Trophoblast cell (in vitro differentiated cells and primary cell): ENCODE measurements around the gene CDC27.
A peak's percentile ranks its signal among the peaks of the same experiment; 100 is the strongest.

Experiments used
- DNase-seq, 2 donors: peaks; one replicate each; pipeline ENCODE4 v3.0.0-alpha.2; 2016
- H2AFZ ChIP-seq: 2 replicates; pipeline ENCODE4 v1.6.1; 2013; ENCODE audit warnings: low read length, moderate library complexity, mild to moderate bottlenecking; ENCODE audit not compliant: insufficient read depth, poor library complexity
- H2AK5ac ChIP-seq: 2 replicates; pipeline ENCODE4 v1.6.1; 2013; ENCODE audit warnings: mild to moderate bottlenecking, low read length
- H2BK120ac ChIP-seq: 2 replicates; pipeline ENCODE4 v1.6.1; 2013; ENCODE audit warnings: low read length, mild to moderate bottlenecking, moderate library complexity; ENCODE audit not compliant: insufficient read depth, poor library complexity
- H2BK12ac ChIP-seq: 2 replicates; pipeline ENCODE4 v1.6.1; 2013; ENCODE audit warnings: mild to moderate bottlenecking, low read length, moderate library complexity
- H2BK5ac ChIP-seq: 2 replicates; pipeline ENCODE4 v1.6.1; 2013; ENCODE audit warnings: low read length, low read depth, moderate library complexity, mild to moderate bottlenecking; ENCODE audit not compliant: poor library complexity
- H3K14ac ChIP-seq: 2 replicates; pipeline ENCODE4 v1.6.1; 2013; ENCODE audit warnings: mild to moderate bottlenecking, low read length
- H3K18ac ChIP-seq: 2 replicates; pipeline ENCODE4 v1.6.1; 2013; ENCODE audit warnings: mild to moderate bottlenecking, low read length
- H3K23ac ChIP-seq: 2 replicates; pipeline ENCODE4 v1.6.1; 2013; ENCODE audit warnings: low read length
- H3K27ac ChIP-seq: 2 replicates; pipeline ENCODE4 v1.5.1; 2013; ENCODE audit warnings: low read depth, mild to moderate bottlenecking, inconsistent platforms, low read length, moderate library complexity
- H3K27me3 ChIP-seq: 2 replicates; pipeline ENCODE4 v1.6.1; 2013; ENCODE audit warnings: inconsistent platforms, mild to moderate bottlenecking, low read length, moderate library complexity; ENCODE audit not compliant: insufficient read depth
- H3K36me3 ChIP-seq, 2 experiments: 1 replicate in 1 of 2; 2 replicates in 1 of 2; pipeline ENCODE4 v1.6.1; 2013; ENCODE audit warnings: low read length in 2 of 2, mild to moderate bottlenecking in 2 of 2, moderate library complexity in 1 of 2; ENCODE audit not compliant: insufficient read depth in 2 of 2, control insufficient read depth in 1 of 2
- H3K4ac ChIP-seq: 2 replicates; pipeline ENCODE4 v1.6.1; 2013; ENCODE audit warnings: low read depth, mild to moderate bottlenecking, low read length, moderate library complexity
- H3K4me1 ChIP-seq, 2 experiments: 1 replicate in 1 of 2; 2 replicates in 1 of 2; pipeline ENCODE4 v1.6.1; 2013; ENCODE audit warnings: low read length in 2 of 2, mild to moderate bottlenecking in 2 of 2, moderate library complexity in 1 of 2; ENCODE audit not compliant: insufficient read depth in 2 of 2, control insufficient read depth in 1 of 2
- H3K4me2 ChIP-seq: 2 replicates; pipeline ENCODE4 v1.6.1; 2013; ENCODE audit warnings: inconsistent platforms, mild to moderate bottlenecking, low read length, moderate library complexity
- H3K4me3 ChIP-seq: 2 replicates; pipeline ENCODE4 v1.5.1; 2013; ENCODE audit warnings: mild to moderate bottlenecking, low read depth, low read length, inconsistent platforms
- H3K79me1 ChIP-seq: one replicate; pipeline ENCODE4 v1.6.1; 2013; ENCODE audit warnings: low read length
- H3K79me2 ChIP-seq: 2 replicates; pipeline ENCODE4 v1.6.1; 2013; ENCODE audit warnings: low read length, mild to moderate bottlenecking; ENCODE audit not compliant: control insufficient read depth, insufficient read depth, poor library complexity
- H3K9ac ChIP-seq: 2 replicates; pipeline ENCODE4 v1.6.1; 2013; ENCODE audit warnings: mild to moderate bottlenecking, low read length
- H3K9me3 ChIP-seq: 2 replicates; pipeline ENCODE4 v1.6.1; 2013; ENCODE audit warnings: low read depth, mild to moderate bottlenecking, control low read depth, inconsistent platforms, low read length; ENCODE audit not compliant: insufficient read depth
- H4K12ac ChIP-seq: 2 replicates; pipeline ENCODE4 v1.6.1; 2013; ENCODE audit warnings: low read depth, mild to moderate bottlenecking, low read length, moderate library complexity
- H4K8ac ChIP-seq: 2 replicates; pipeline ENCODE4 v1.6.1; 2013; ENCODE audit warnings: low read depth, mild to moderate bottlenecking, low read length, moderate library complexity
- H4K91ac ChIP-seq: one replicate; pipeline ENCODE4 v1.6.1; 2013; ENCODE audit warnings: low read depth, mild to moderate bottlenecking, low read length, moderate library complexity
- WGBS: extraction: QIAGEN DNeasy Blood & Tissue Kit; methylation state at CpG from one replicate; pipeline ENCODE4 v1.1.7; 2013; ENCODE audit warnings: missing lambda C conversion rate; ENCODE audit not compliant: insufficient read length, insufficient coverage; ENCODE audit errors: extremely low coverage; 5-methylcytosine and 5-hydroxymethylcytosine counted together

Gene CDC27

DNA sequence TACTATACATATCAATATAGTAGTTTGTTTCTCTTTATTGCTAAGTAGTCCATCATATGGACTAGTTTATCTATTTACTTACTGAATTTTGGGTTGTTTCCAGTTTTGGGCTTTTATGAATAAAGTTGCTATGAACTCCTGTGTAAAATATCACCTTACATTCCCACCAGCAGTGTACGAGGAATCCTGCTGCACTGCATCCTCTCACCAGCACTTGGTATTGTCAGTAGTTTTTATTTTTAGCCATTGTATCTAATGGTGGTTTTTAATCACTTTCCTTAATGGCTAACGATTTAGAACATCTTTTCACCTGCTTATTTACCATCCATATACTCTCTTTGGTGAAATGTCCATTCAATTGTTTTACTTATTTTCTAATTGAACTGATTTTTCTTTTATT is 24.0 kb downstream of the CDC27 start:
- Histone ChIP-seq H3K18ac (no peak overlapping the region), H2AK5ac (no peak overlapping the region), H3K4me3 (no peak overlapping the region), H3K4ac (no peak overlapping the region), H3K27ac (no peak overlapping the region), H2BK120ac (no peak overlapping the region), H3K4me2 (no peak overlapping the region), H3K79me2 (no peaks in the 10 kb centered on the region), H4K91ac (no peak overlapping the region), H3K23ac (no peak overlapping the region), H3K14ac (no peak overlapping the region), H3K4me1 (no peaks in the 10 kb centered on the region), H4K8ac (no peak overlapping the region), H3K27me3 (no peaks in the 10 kb centered on the region), H2AFZ (no peak overlapping the region), H4K12ac (no peak overlapping the region), H3K9ac (no peak overlapping the region), H2BK5ac (no peak overlapping the region), H3K36me3 (peaks cover 25% of the 10 kb centered on the region in 2 experiments), H3K9me3 (no peaks in the 10 kb centered on the region), H2BK12ac (no peak overlapping the region), H3K79me1 (no peaks in the 10 kb centered on the region)
- WGBS = no CpG with 5 or more reads among the region's 2 CpGs
- no peak for DNase-seq

DNA sequence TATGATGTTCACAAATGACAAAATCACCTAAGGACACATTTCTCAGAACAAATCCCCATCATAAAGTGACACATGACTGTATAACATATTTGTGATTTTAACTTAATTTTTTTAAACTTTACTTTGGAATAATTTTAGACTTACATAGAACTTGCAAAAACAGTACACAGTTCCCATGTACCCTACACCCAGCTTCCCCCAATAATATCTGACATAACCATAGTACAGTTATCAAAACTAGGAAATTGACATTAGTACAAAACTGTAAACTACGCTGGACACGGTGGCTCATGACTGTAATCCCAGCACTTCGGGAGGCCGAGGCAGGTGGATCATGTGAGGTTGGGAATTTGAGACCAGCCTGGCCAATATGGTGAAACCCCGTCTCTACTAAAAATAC is 24.8 kb downstream of the CDC27 start:
- no peak overlapping the region for H2BK120ac ChIP-seq
- H3K4ac ChIP-seq = no peak overlapping the region
- no peak overlapping the region for H3K18ac ChIP-seq
- H2AFZ ChIP-seq = no peak overlapping the region
- no CpG with 5 or more reads among the region's 5 CpGs for WGBS
- no peaks in the 10 kb centered on the region for H3K9me3 ChIP-seq
- no peak overlapping the region for H3K4me3 ChIP-seq
- H3K79me2 ChIP-seq = no peaks in the 10 kb centered on the region
- H3K4me2 ChIP-seq = no peak overlapping the region
- no peak overlapping the region for H3K9ac ChIP-seq
- no peak overlapping the region for H4K12ac ChIP-seq
- no peak overlapping the region for H2AK5ac ChIP-seq
- H3K14ac ChIP-seq = no peak overlapping the region
- no peaks in the 10 kb centered on the region for H3K4me1 ChIP-seq
- H4K8ac ChIP-seq = no peak overlapping the region
- no peak overlapping the region for H3K27ac ChIP-seq
- no peaks in the 10 kb centered on the region for H3K79me1 ChIP-seq
- H3K27me3 ChIP-seq = no peaks in the 10 kb centered on the region
- H2BK12ac ChIP-seq = no peak overlapping the region
- peaks cover 26 to 31% of the 10 kb centered on the region in 2 experiments for H3K36me3 ChIP-seq
- no peak overlapping the region for H3K23ac ChIP-seq
- H4K91ac ChIP-seq = no peak overlapping the region
- no peak overlapping the region for H2BK5ac ChIP-seq
- DNase-seq = no peak

DNA sequence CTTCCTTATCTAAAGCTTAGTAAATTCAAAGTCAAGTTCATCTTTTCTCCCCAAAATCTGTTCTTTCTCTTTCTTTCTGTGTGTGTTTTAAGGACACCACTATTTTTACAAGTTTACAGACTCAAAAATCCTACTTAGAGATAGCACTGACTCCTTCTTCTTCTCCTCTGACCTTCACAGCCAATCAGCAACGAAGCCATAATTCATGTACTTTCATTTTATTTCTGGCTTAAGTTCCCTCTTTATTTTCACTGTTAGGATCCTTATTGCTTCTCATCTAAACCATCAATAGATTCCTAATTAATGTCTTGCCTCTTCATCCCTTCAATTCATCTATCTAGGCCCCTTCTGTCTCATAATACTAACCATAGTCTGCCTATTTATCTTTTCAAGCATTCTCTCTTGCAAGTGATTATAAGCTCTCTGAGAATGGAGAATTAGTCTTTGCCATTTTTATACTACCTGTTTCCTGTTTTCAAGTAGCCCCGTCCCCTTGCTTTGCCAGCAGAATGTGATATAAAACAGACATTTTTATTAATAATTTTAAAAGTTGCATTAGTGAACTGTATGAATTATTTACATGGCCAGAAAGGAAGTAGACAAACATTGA is 27.0 kb downstream of the CDC27 start:
- Histone ChIP-seq H4K91ac (no peak overlapping the region), H3K27me3 (no peaks in the 10 kb centered on the region), H3K79me2 (no peaks in the 10 kb centered on the region), H3K4me3 (no peak overlapping the region), H2BK5ac (no peak overlapping the region), H3K4me1 (no peaks in the 10 kb centered on the region), H3K9me3 (no peaks in the 10 kb centered on the region), H3K4ac (no peak overlapping the region), H4K8ac (no peak overlapping the region), H3K18ac (no peak overlapping the region), H3K14ac (no peak overlapping the region), H2BK120ac (no peak overlapping the region), H3K23ac (no peak overlapping the region), H2AK5ac (no peak overlapping the region), H2AFZ (no peak overlapping the region), H3K9ac (no peak overlapping the region), H3K79me1 (no peaks in the 10 kb centered on the region), H4K12ac (no peak overlapping the region), H3K27ac (no peak overlapping the region), H2BK12ac (no peak overlapping the region), H3K4me2 (no peak overlapping the region), H3K36me3 (peaks cover 23 to 27% of the 10 kb centered on the region in 2 experiments)
- DNase-seq = no peak
- no CpG with 5 or more reads among the region's 2 CpGs for WGBS

DNA sequence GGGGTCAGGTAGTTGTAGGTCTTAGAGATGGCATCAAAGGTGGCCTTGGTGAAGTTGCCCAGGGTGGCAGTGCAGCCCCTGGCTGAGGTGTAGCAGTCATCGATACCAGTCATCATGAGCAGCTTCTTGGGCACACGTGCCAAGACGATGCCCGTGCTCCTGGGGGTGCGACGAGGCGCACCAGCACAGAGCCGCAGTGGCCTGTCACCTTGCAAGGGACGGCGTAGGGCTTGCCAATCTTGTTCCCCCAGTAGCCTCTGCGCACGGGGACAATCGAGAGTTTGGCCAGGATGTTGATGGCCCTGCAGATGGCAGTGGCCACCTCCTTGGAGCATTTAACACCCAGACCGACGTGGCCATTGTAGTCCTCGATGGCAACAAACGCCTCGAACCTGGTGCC is 29.8 kb downstream of the CDC27 start:
- Histone ChIP-seq H3K36me3 (peaks cover 25 to 32% of the 10 kb centered on the region in 2 experiments), H3K79me2 (no peaks in the 10 kb centered on the region), H3K27ac (no peak overlapping the region), H3K79me1 (no peaks in the 10 kb centered on the region), H3K4me3 (no peak overlapping the region), H2BK120ac (no peak overlapping the region), H4K8ac (no peak overlapping the region), H3K18ac (peak overlapping the region; percentile 3), H3K9me3 (no peaks in the 10 kb centered on the region), H4K91ac (no peak overlapping the region), H3K4me1 (no peaks in the 10 kb centered on the region), H4K12ac (no peak overlapping the region), H3K9ac (no peak overlapping the region), H2BK5ac (no peak overlapping the region), H2BK12ac (no peak overlapping the region), H3K4ac (no peak overlapping the region), H2AFZ (no peak overlapping the region), H3K23ac (no peak overlapping the region), H2AK5ac (no peak overlapping the region), H3K4me2 (no peak overlapping the region), H3K27me3 (no peaks in the 10 kb centered on the region), H3K14ac (no peak overlapping the region)
- no peak for DNase-seq
- no CpG with 5 or more reads among the region's 18 CpGs for WGBS
